ENCODE results near the gene DGUOK. TPM values are rescaled to one million over a fixed set of nuclear protein-coding genes. Genes with fewer than 3 reads are reported as not detected.

The DGUOK gene
- total RNA-seq, 1 donor from 2014 or later, result 70.1 TPM

GRCh38 chr2:73986085-73986681 lies 59.5 kb downstream of the DGUOK start:
- no peak for TF ChIP-seq CTCF (IDR thresholded peaks at IDR 0.05)
- Mint-ChIP-seq H3K9me3 (no peaks in the 10 kb centered on the region), H3K27me3 (no peaks in the 10 kb centered on the region), H3K36me3 (ENCODE audit: low read depth) (peaks cover 53% of the 10 kb centered on the region), H3K4me3 (peak overlapping the region; percentile 90), H3K4me1 (peaks cover 78% of the 10 kb centered on the region), H3K27ac (peak overlapping the region; percentile 89)
- ChIA-PET CTCF (no interaction called here), POLR2A (interaction anchor here (0.6 to 5.1 kb wide), 21 partner anchors 8 to 568 kb away, joined by 3 to 36 read pairs (median 4); partner anchors contain the start of genes DGUOK, MOB1A and MTHFD2)
- intact Hi-C loops (cut with micrococcal nuclease), result loop anchor here (2.0 kb wide), 1 partner anchor 543 kb away; the partner anchor contains the start of genes AUP1 and HTRA2
- ATAC-seq (ENCODE audit: low read depth) (no peak), DNase-seq (peak; percentile 30)

GRCh38 chr2:73987109-73987947 lies 60.6 kb downstream of the DGUOK start:
- TF ChIP-seq CTCF (IDR thresholded peaks at IDR 0.05), result no peak
- Mint-ChIP-seq H3K9me3 (peaks cover 4% of the 10 kb centered on the region), H3K27ac (peak overlapping the region; percentile 36), H3K4me1 (peaks cover 74% of the 10 kb centered on the region), H3K4me3 (peak overlapping the region; percentile 90), H3K27me3 (no peaks in the 10 kb centered on the region), H3K36me3 (ENCODE audit: low read depth) (peaks cover 65% of the 10 kb centered on the region)
- ATAC-seq (ENCODE audit: low read depth) (no peak), DNase-seq (no peak)
- ChIA-PET CTCF (interaction anchor here (0.6 to 1.8 kb wide), 2 partner anchors 137 to 164 kb away, joined by 3 to 10 read pairs; no protein-coding TSS in a partner anchor), POLR2A (interaction anchor here (0.6 to 5.1 kb wide), 10 partner anchors 14 to 211 kb away, joined by 3 to 36 read pairs (median 4); partner anchors contain the start of gene MTHFD2)
- intact Hi-C loops (cut with micrococcal nuclease), result loop anchor here (2.0 kb wide), 1 partner anchor 541 kb away; the partner anchor contains the start of genes AUP1 and HTRA2

GRCh38 chr2:73987948-73988700 lies 61.4 kb downstream of the DGUOK start:
- TF ChIP-seq CTCF (IDR thresholded peaks at IDR 0.05), result no peak
- Mint-ChIP-seq H3K27ac (no peak overlapping the region), H3K4me3 (peak overlapping the region; percentile 90), H3K9me3 (peaks cover 4% of the 10 kb centered on the region), H3K27me3 (no peaks in the 10 kb centered on the region), H3K36me3 (ENCODE audit: low read depth) (peaks cover 71% of the 10 kb centered on the region), H3K4me1 (peaks cover 74% of the 10 kb centered on the region)
- POLR2A ChIA-PET, result interaction anchor here (1.0 to 5.1 kb wide), 9 partner anchors 13 to 211 kb away, joined by 3 to 36 read pairs (median 5); partner anchors contain the start of gene MTHFD2
- ATAC-seq (ENCODE audit: low read depth), result no peak
- CTCF ChIA-PET, result interaction anchor here (0.6 to 1.8 kb wide), 2 partner anchors 138 to 165 kb away, joined by 3 to 10 read pairs; no protein-coding TSS in a partner anchor
- intact Hi-C loops (cut with micrococcal nuclease), result loop anchor here (2.0 kb wide), 1 partner anchor 541 kb away; the partner anchor contains the start of genes AUP1 and HTRA2
- DNase-seq, result no peak

- ATAC-seq (ENCODE audit: low read depth) (no peak), DNase-seq (no peak)
- Mint-ChIP-seq H3K27ac (no peak overlapping the region), H3K36me3 (ENCODE audit: low read depth) (peaks cover 82% of the 10 kb centered on the region), H3K4me1 (peaks cover 83% of the 10 kb centered on the region), H3K4me3 (peak overlapping the region; percentile 16), H3K9me3 (peaks cover 4% of the 10 kb centered on the region), H3K27me3 (no peaks in the 10 kb centered on the region)
- no peak for TF ChIP-seq CTCF (IDR thresholded peaks at IDR 0.05)
- intact Hi-C loops (cut with micrococcal nuclease), result no loop called here
- ChIA-PET CTCF (interaction anchor here (0.6 kb wide), 1 partner anchor 20 kb away, joined by 3 read pairs; no protein-coding TSS in a partner anchor), POLR2A (interaction anchor here (0.6 to 0.7 kb wide), 2 partner anchors 21 to 28 kb away, joined by 4 to 9 read pairs; no protein-coding TSS in a partner anchor)
These were observed 63.3 kb downstream of the DGUOK start for GRCh38 chr2:73989972-73990371.
